H1 (cell line): ENCODE data around the gene ADORA1. TPM values are rescaled to one million over a fixed set of nuclear protein-coding genes. Genes with fewer than 3 reads are reported as not detected.

Experiments used
- CTCF ChIA-PET: fragments of 300-600 bp; sonication (Branson Sonifier 250); formaldehyde crosslinking; loops from one replicate; lab custom pipeline; 2021; ENCODE audit not compliant: partially characterized antibody; lab: Charles Lee
- POLR2A ChIA-PET: fragments of 300-600 bp; sonication (Branson Sonifier 250); formaldehyde crosslinking; loops from one replicate; lab custom pipeline; 2021; ENCODE audit warnings: inconsistent platforms; ENCODE audit not compliant: partially characterized antibody; lab: Charles Lee
- DNase-seq, 2 experiments: peaks; one replicate each; pipeline versions ENCODE4 v3.0.0 to v3.0.0-alpha.2; 2010 to 2022; ENCODE audit warnings: low spot score in 2 of 2, low read depth in 1 of 2, mixed read lengths in 1 of 2
- FAIRE-seq: peaks from 2 replicates; lab custom pipeline; 2011; peaks lifted over from hg19 to GRCh38; lab: Jason Lieb, UNC
- H2AFZ ChIP-seq: 2 replicates; pipeline ENCODE4 v1.8.1; 2012; ENCODE audit warnings: low read length, inconsistent platforms
- H2AK5ac ChIP-seq: 2 replicates; pipeline ENCODE4 v1.6.1; 2013; ENCODE audit warnings: low read depth, low read length
- H2BK120ac ChIP-seq: replicated peaks from 2 replicates; pipeline ENCODE3; 2013; ENCODE audit warnings: low read depth, low read length, inconsistent platforms
- H2BK12ac ChIP-seq: 2 replicates; pipeline ENCODE4 v1.6.1; 2013; ENCODE audit warnings: low read depth, low read length
- H2BK15ac ChIP-seq: 2 replicates; pipeline ENCODE4 v1.6.1; 2013; ENCODE audit warnings: low read length
- H2BK20ac ChIP-seq: 2 replicates; pipeline ENCODE4 v1.6.1; 2013; ENCODE audit warnings: low read length
- H2BK5ac ChIP-seq: 2 replicates; pipeline ENCODE4 v1.6.1; 2013; ENCODE audit warnings: low read depth, low read length
- H3K14ac ChIP-seq: 2 replicates; pipeline ENCODE4 v1.6.1; 2013; ENCODE audit warnings: inconsistent platforms; ENCODE audit not compliant: insufficient read length
- H3K18ac ChIP-seq: 2 replicates; pipeline ENCODE4 v1.6.1; 2013; ENCODE audit warnings: low read length; ENCODE audit errors: extremely low read depth
- H3K23ac ChIP-seq: 2 replicates; pipeline ENCODE4 v1.6.1; 2013; ENCODE audit warnings: inconsistent platforms; ENCODE audit not compliant: insufficient read length
- H3K23me2 ChIP-seq: 2 replicates; pipeline ENCODE4 v1.6.1; 2013; ENCODE audit warnings: low read depth, low read length
- H3K27ac ChIP-seq: 2 replicates; pipeline ENCODE4 v1.6.1; 2011; ENCODE audit warnings: low read depth, low read length, inconsistent platforms
- H3K27me3 ChIP-seq, 4 experiments: replicated peaks in 1 of 4; 1 replicate in 1 of 4; 2 replicates in 3 of 4; pipeline versions ENCODE4 v1.6.1 to v1.8.1; 2011 to 2013; ENCODE audit warnings: low read length in 3 of 4, mild to moderate bottlenecking in 3 of 4, inconsistent platforms in 2 of 4, mixed read lengths in 2 of 4, moderate library complexity in 1 of 4; ENCODE audit not compliant: control insufficient read depth in 3 of 4, insufficient read depth in 3 of 4; ENCODE audit errors: extremely low read depth in 1 of 4
- H3K36me3 ChIP-seq, 4 experiments: 2 replicates each; pipeline versions ENCODE4 v1.6.1 to v1.8.1; 2011 to 2013; ENCODE audit warnings: mild to moderate bottlenecking in 4 of 4, low read length in 3 of 4, moderate library complexity in 2 of 4, control low read depth in 1 of 4, inconsistent platforms in 1 of 4; ENCODE audit not compliant: insufficient read depth in 4 of 4, control insufficient read depth in 2 of 4
- H3K4ac ChIP-seq: replicated peaks from 2 replicates; pipeline ENCODE3; 2013; ENCODE audit warnings: low read length, low read depth, mixed read lengths, inconsistent platforms; ENCODE audit not compliant: insufficient read length
- H3K4me1 ChIP-seq, 4 experiments: replicated peaks in 1 of 4; 1 replicate in 1 of 4; 2 replicates in 3 of 4; pipeline versions ENCODE4 v1.6.1 to v1.8.1; 2011 to 2013; ENCODE audit warnings: low read length in 3 of 4, inconsistent platforms in 2 of 4, mixed read lengths in 1 of 4; ENCODE audit not compliant: insufficient read depth in 4 of 4, control insufficient read depth in 3 of 4
- H3K4me2 ChIP-seq, 2 experiments: 2 replicates each; pipeline versions ENCODE4 v1.6.1 to v1.8.1; 2011 to 2013; ENCODE audit warnings: low read depth in 2 of 2, low read length in 2 of 2, control low read depth in 1 of 2, inconsistent platforms in 1 of 2, mild to moderate bottlenecking in 1 of 2; ENCODE audit not compliant: insufficient read depth in 1 of 2
- H3K4me3 ChIP-seq, 4 experiments: fragments of 200-600, 300-600 bp in 1 of 4; sonication (generic), shearing (Covaris generic), sonication (Bioruptor Twin) in 1 of 4; 2 replicates each; pipeline versions ENCODE4 v1.5.1 to v1.8.1; 2011 to 2016; ENCODE audit warnings: low read length in 4 of 4, low read depth in 3 of 4, control low read depth in 2 of 4, inconsistent platforms in 2 of 4, mild to moderate bottlenecking in 2 of 4, mixed read lengths in 1 of 4, moderate library complexity in 1 of 4; ENCODE audit not compliant: insufficient read depth in 2 of 4; ENCODE audit errors: extremely low read depth in 1 of 4
- H3K56ac ChIP-seq: replicated peaks from 2 replicates; pipeline ENCODE3; 2013; ENCODE audit warnings: low read depth, mild to moderate bottlenecking, mixed read lengths, low read length, inconsistent platforms; ENCODE audit not compliant: insufficient read length
- H3K79me1 ChIP-seq: 2 replicates; pipeline ENCODE4 v1.6.1; 2013; ENCODE audit warnings: low read depth, low read length, control low read depth
- H3K79me2 ChIP-seq, 2 experiments: 2 replicates each; pipeline versions ENCODE4 v1.6.1 to v1.8.1; 2012 to 2013; ENCODE audit warnings: low read length in 2 of 2, mild to moderate bottlenecking in 2 of 2, inconsistent platforms in 1 of 2; ENCODE audit not compliant: insufficient read depth in 2 of 2, control insufficient read depth in 1 of 2
- H3K9ac ChIP-seq, 4 experiments: replicated peaks in 1 of 4; 1 replicate in 1 of 4; 2 replicates in 3 of 4; pipeline versions ENCODE4 v1.6.1 to v1.8.1; 2011 to 2013; ENCODE audit warnings: low read depth in 3 of 4, low read length in 3 of 4, control low read depth in 2 of 4, mild to moderate bottlenecking in 2 of 4, moderate library complexity in 2 of 4, inconsistent platforms in 1 of 4; ENCODE audit errors: extremely low read depth in 1 of 4
- H3K9me3 ChIP-seq, 2 experiments: 2 replicates each; pipeline versions ENCODE4 v1.6.1 to v1.8.1; 2012 to 2013; ENCODE audit warnings: mild to moderate bottlenecking in 2 of 2, moderate library complexity in 2 of 2, control low read depth in 1 of 2, inconsistent platforms in 1 of 2, low read depth in 1 of 2, low read length in 1 of 2, mixed read lengths in 1 of 2; ENCODE audit not compliant: insufficient read depth in 2 of 2
- H4K20me1 ChIP-seq, 2 experiments: replicated peaks in 1 of 2; 2 replicates each; pipeline versions ENCODE3 to v1.8.1; 2011 to 2013; ENCODE audit warnings: inconsistent platforms in 2 of 2, low read length in 2 of 2, mild to moderate bottlenecking in 1 of 2; ENCODE audit not compliant: insufficient read depth in 2 of 2, control insufficient read depth in 1 of 2
- H4K5ac ChIP-seq: 2 replicates; pipeline ENCODE4 v1.6.1; 2013; ENCODE audit warnings: low read length, low read depth, mixed read lengths, inconsistent platforms; ENCODE audit not compliant: insufficient read length
- H4K8ac ChIP-seq: 2 replicates; pipeline ENCODE4 v1.8.0; 2013; ENCODE audit warnings: mild to moderate bottlenecking, moderate library complexity, low read length, inconsistent platforms; ENCODE audit not compliant: insufficient read depth; ENCODE audit errors: extremely low read depth
- H4K91ac ChIP-seq: replicated peaks from 2 replicates; pipeline ENCODE3; 2013; ENCODE audit warnings: low read length, mixed read lengths, inconsistent platforms; ENCODE audit not compliant: insufficient read length
- ASH2L ChIP-seq: fragments of 200-600, 300-600 bp; sonication (generic); IDR thresholded peaks from one replicate; pipeline ENCODE4 v1.7.1; 2017; ENCODE audit warnings: low read length
- BRCA1 ChIP-seq: IDR thresholded peaks from 2 replicates; pipeline ENCODE4 v1.6.1; 2012; ENCODE audit warnings: low read depth, low read length, improper control_type of control experiment
- CTCF ChIP-seq, 3 experiments: IDR thresholded peaks; 1 replicate in 2 of 3; 2 replicates in 1 of 3; pipeline versions ENCODE4 v1.5.1 to v1.6.1; 2011; ENCODE audit warnings: low read length in 3 of 3, mild to moderate bottlenecking in 3 of 3, inconsistent platforms in 2 of 3, low read depth in 1 of 3, moderate library complexity in 1 of 3; ENCODE audit not compliant: insufficient read depth in 1 of 3; ENCODE audit errors: control extremely low read depth in 1 of 3
- EP300 ChIP-seq, 2 experiments: IDR thresholded peaks; 1 replicate in 1 of 2; 2 replicates in 1 of 2; pipeline ENCODE4 v1.6.1; 2011 to 2012; ENCODE audit warnings: low read depth in 2 of 2, low read length in 2 of 2, mild to moderate bottlenecking in 2 of 2, borderline replicate concordance in 1 of 2, inconsistent platforms in 1 of 2, moderate library complexity in 1 of 2
- SP4 ChIP-seq: IDR thresholded peaks from 2 replicates; pipeline ENCODE4 v1.6.1; 2012; ENCODE audit warnings: low read length, inconsistent platforms
- TAF7 ChIP-seq: optimal IDR thresholded peaks from 2 replicates; pipeline ENCODE3; 2011; ENCODE audit warnings: low read depth, mild to moderate bottlenecking, inconsistent platforms, low read length, moderate library complexity, borderline replicate concordance
- TCF12 ChIP-seq: IDR thresholded peaks from 2 replicates; pipeline ENCODE4 v1.6.1; 2011; ENCODE audit warnings: low read depth, mild to moderate bottlenecking, low read length
- WGBS, 2 experiments: shearing (Covaris generic) in 1 of 2; methylation state at CpG; one replicate each; pipeline versions ENCODE4 v1.1.6 to v1.1.7; 2013 to 2015; ENCODE audit warnings: low lambda C conversion rate in 2 of 2, mixed read lengths in 2 of 2, inconsistent platforms in 1 of 2, low coverage in 1 of 2, missing lambda C conversion rate in 1 of 2; ENCODE audit not compliant: insufficient replicate concordance in 2 of 2, insufficient coverage in 1 of 2, insufficient read length in 1 of 2; ENCODE audit errors: extremely low coverage in 1 of 2, missing lambda C conversion rate in 1 of 2; 5-methylcytosine and 5-hydroxymethylcytosine counted together
- polyA plus RNA-seq, 7 experiments: library from polyadenylated mRNA; depleted of rRNA in 3 of 7; stranded (reverse) in 5 of 7; unstranded in 2 of 7; fragments of >200 nt in 5 of 7; fragments of 200-250 nt in 2 of 7; gene quantifications; 1 replicate in 5 of 7; 2 replicates in 1 of 7; 4 replicates in 1 of 7; pipeline versions ENCODE4 v1.2.1 to v1.2.3, GENCODE V29; 2011 to 2013; ENCODE audit warnings: missing spikeins in 2 of 7, mixed read lengths in 2 of 7
- total RNA-seq: library from RNA; stranded (reverse); fragmentation: NEBNext Ultra II Directional; extraction: Animal tissue kit (Norgen Biotek cat#: 25700); gene quantifications from 2 replicates; pipeline ENCODE4 v1.2.1, GENCODE V29; 2021

Gene ADORA1
- total and polyA plus RNA-seq, 2 of the 8 experiments (the other 6 are each of a cell fraction or from before 2014, with no cell fraction given), result 3.3 to 6.7 TPM

DNA sequence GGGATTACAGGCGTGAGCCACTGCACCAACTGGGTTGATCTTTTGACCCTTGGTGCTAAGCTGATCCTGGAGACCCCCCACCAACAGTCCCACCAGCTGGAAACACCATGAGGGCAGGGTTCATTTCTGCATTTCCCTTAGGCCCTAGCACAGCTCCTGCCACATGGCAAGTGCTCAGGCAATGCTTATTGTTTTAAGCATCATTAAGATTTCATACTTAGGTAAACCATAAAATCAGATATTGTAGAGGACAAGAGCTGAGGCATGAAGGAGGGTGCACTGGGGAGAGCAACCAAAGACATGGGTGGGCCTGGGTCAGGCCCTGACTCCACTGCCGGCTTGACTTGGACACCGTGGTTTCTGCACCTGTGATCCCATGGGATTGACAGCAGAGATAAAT lies 84.3 kb downstream of the ADORA1 start:
- no peak overlapping the region for H2AK5ac ChIP-seq
- H3K4me1 ChIP-seq, result peaks cover 0 to 8% (median 6%) of the 10 kb centered on the region in 4 experiments; a peak in 6 of 7 replicates
- H2BK20ac ChIP-seq, result no peak overlapping the region
- H3K14ac ChIP-seq, result no peak overlapping the region
- no peak overlapping the region for H3K4me2 ChIP-seq
- no peak overlapping the region for H3K9ac ChIP-seq
- H3K9me3 ChIP-seq, result no peaks in the 10 kb centered on the region
- H4K20me1 ChIP-seq, result no peaks in the 10 kb centered on the region
- H3K4me3 ChIP-seq, result no peak overlapping the region
- 94% methylated on average over 3 of the region's 3 CpGs; no CpG with 5 or more reads in 1 of the 2 experiments for WGBS, 2 experiments
- no peaks in the 10 kb centered on the region for H3K27me3 ChIP-seq
- no peak overlapping the region for H3K18ac ChIP-seq
- no peak overlapping the region for H2BK120ac ChIP-seq
- FAIRE-seq (no peak), DNase-seq (no peak)
- H3K56ac ChIP-seq, result no peak overlapping the region
- H3K36me3 ChIP-seq, result no peaks in the 10 kb centered on the region
- no peaks in the 10 kb centered on the region for H3K23me2 ChIP-seq
- no peak overlapping the region for H4K8ac ChIP-seq
- H2BK5ac ChIP-seq, result no peak overlapping the region
- H3K79me1 ChIP-seq, result no peaks in the 10 kb centered on the region
- H3K23ac ChIP-seq, result no peak overlapping the region
- ChIA-PET CTCF (interaction anchor here (0.8 to 18.1 kb wide), 12 partner anchors 11 to 178 kb away, joined by 3 to 479 read pairs (median 4); partner anchors contain the start of genes ADORA1 and MYOG), POLR2A (interaction anchor here (0.5 to 0.8 kb wide), 2 partner anchors 120 to 410 kb away, joined by 3 to 4 read pairs; no protein-coding TSS in a partner anchor)
- H4K91ac ChIP-seq, result no peak overlapping the region
- no peak overlapping the region for H2AFZ ChIP-seq
- no peak overlapping the region for H2BK15ac ChIP-seq
- no peak overlapping the region for H3K4ac ChIP-seq
- H2BK12ac ChIP-seq, result no peak overlapping the region
- H3K27ac ChIP-seq, result no peak overlapping the region
- no peaks in the 10 kb centered on the region for H3K79me2 ChIP-seq
- no peak overlapping the region for H4K5ac ChIP-seq
- TF ChIP-seq TCF12 (no peak), SP4 (no peak), EP300 (IDR thresholded peaks at IDR 0.05; ENCODE audit: borderline replicate concordance in 1 of 2, low read depth in 2 of 2, low read length in 2 of 2) (no peak), CTCF (IDR thresholded peaks at IDR 0.05; ENCODE audit: control extremely low read depth in 1 of 3, insufficient read depth in 1 of 3, low read depth in 1 of 3, low read length in 3 of 3) (no peak), TAF7 (no peak), BRCA1 (no peak), ASH2L (no peak)
